Fibroblast of peridontal ligament (primary cell): ENCODE results near the gene PER3.

Experiments used
- DNase-seq: peaks from one replicate; pipeline ENCODE4 v3.0.0-alpha.2; 2010; ENCODE audit errors: extremely low read depth

The PER3 gene

GRCh38 chr1:7833035-7833434 lies 48.9 kb downstream of the PER3 start:
- DNase-seq = no peak

DNA sequence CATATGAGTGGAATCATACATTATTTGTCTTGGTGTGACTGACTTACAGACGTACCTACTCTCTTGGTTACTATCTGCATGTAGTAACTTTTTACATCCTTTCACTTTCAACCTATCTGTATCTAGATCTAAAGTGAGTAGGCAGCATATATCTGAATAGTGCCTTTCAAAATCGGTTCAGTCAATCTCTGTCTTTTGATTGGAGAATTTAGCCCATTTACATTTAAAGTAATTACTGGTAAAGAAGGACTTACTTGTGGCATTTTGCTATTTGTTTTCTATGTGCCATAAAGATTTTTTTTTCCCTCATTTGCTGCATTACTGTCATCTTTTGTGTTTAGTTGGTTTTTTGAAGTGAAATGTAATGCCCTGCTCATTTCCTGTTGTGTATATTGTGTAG lies 54.6 kb downstream of the PER3 start:
- no peak for DNase-seq

DNA sequence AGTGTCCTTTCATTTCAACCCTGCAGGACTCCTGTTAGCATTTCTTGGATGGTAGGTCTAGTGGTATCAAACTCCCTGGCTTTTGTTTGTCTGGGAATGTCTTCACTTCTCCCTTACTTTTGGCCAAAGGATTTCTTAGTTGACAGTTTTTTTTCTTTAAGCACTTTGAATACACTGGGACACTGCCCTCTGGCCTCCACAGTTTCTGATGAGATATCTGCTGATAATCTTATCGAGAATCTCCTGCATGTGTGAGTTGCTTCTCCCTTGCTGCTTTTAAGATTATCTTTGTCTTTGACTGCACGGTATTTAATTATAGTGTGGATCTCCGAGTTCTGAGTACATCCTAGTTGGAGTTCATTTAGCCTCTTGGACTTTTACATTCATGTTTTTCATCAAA lies 55.4 kb downstream of the PER3 start:
- no peak for DNase-seq

DNA sequence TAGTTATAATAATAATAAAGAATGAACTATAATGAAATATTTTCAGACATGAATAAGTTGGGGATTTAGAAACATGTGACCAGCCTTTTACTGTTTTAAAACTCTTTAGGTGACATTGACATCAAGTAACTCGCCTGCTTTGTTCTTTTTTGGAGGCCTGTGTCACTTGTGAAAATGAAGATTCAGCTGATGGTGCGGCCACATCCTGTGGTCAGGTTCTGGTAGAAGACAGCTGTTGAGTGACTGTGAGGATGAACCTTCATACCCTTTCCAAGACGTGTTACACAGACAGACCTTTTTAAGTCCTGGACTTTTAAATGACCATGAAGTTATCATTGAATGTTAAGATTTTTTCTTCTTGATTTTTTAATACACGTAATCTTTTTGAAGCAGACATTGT lies 58.4 kb downstream of the PER3 start:
- no peak for DNase-seq

DNA sequence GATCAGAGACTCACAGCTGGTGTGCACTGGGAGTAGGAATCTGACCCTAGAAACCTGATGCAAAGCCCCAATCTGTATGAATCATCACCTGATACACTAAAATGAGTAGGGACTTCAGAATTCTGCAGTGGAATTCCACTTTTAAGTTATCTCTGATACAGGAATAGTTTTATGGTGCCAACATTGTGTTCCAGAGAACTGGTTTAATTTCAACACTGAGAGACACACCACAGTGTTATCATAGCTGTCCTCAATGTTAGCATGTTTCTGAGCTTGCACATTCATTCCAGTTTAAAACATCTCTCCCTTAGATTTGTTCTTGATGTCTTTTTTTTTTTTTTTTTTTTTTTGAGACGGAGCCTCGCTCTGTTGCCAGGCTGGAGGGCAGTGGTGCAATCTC lies 61.7 kb downstream of the PER3 start:
- peak; percentile 44 for DNase-seq

GRCh38 chr1:7846656-7847055 lies 62.6 kb downstream of the PER3 start:
- DNase-seq = no peak

- DNase-seq = peak; percentile 91
Measured at GRCh38 chr1:7847599-7847998, 63.5 kb downstream of the PER3 start.

DNA sequence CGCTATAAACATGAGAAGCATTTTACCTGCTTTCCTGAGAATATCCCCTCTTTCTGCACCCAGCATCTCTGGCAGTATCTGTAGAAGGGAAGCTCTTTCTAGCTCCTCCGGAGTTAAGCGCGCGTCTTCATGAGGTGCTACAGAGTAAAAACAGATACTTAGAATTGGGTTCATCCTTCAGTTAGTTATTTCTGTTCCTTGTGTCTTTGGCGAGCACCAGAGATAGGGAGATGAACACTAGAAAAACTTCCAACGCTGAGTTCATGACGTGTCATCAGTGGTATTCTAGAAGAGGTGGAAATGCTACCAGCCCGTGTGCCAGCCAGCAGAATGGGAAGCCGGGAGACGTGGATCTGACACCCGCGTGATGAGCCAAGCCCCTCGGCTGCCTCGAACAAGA lies 66.7 kb downstream of the PER3 start:
- no peak for DNase-seq

- DNase-seq = no peak
Measured at GRCh38 chr1:7852804-7853683, 69.0 kb downstream of the PER3 start, which contains the start of gene UTS2. TSS of gene UTS2 (minus strand) at chr1:7853065. CDS start at chr1:7853003, 62 bp downstream.

DNA sequence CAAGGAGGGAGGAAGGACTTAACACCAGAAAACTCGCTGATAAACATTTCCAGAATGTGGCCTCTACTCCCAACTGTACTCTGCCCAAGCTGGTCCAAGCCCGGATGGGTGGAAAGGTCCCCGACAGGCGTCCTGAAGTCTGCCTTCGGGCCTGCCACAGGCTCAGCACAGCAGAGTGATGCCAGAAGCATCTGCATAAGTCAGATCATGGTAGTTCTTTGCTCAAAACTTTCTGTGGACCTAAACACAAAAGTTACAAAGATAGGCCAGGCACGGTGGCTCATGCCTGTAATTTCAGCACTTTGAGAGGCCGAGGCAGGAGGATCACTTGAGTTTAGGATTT lies 69.6 kb downstream of the PER3 start:
- no peak for DNase-seq

GRCh38 chr1:7856345-7856744 lies 72.3 kb downstream of the PER3 start:
- peak; percentile 5 for DNase-seq

- DNase-seq = no peak
Measured at GRCh38 chr1:7857000-7857399, 72.9 kb downstream of the PER3 start.

- no peak for DNase-seq
Measured at GRCh38 chr1:7857985-7858384, 73.9 kb downstream of the PER3 start.

GRCh38 chr1:7859406-7859805 lies 75.3 kb downstream of the PER3 start:
- DNase-seq = no peak

DNA sequence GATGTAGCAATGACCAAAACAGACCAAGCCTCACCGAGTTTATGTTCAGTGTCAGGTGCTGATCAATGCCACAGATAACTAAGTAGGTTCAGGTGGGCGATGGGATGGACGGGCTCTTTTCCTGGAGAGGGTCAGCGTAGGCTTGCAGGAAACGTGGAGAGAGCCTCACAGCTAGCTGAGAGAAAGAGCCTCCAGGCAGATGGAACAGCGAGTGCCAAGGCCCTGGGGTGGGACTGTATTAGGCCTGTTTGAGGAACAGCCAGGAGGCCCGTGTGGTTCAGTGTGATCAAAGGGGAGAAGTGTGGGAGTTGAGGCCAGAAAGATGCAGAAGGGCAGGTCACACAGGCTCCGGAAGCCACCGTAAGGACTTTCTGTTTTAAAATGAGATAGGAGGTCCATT lies 76.0 kb downstream of the PER3 start:
- no peak for DNase-seq

- DNase-seq = no peak
Measured at GRCh38 chr1:7861452-7861851, 77.4 kb downstream of the PER3 start.

GRCh38 chr1:7862211-7863060 lies 78.3 kb downstream of the PER3 start:
- no peak for DNase-seq

DNA sequence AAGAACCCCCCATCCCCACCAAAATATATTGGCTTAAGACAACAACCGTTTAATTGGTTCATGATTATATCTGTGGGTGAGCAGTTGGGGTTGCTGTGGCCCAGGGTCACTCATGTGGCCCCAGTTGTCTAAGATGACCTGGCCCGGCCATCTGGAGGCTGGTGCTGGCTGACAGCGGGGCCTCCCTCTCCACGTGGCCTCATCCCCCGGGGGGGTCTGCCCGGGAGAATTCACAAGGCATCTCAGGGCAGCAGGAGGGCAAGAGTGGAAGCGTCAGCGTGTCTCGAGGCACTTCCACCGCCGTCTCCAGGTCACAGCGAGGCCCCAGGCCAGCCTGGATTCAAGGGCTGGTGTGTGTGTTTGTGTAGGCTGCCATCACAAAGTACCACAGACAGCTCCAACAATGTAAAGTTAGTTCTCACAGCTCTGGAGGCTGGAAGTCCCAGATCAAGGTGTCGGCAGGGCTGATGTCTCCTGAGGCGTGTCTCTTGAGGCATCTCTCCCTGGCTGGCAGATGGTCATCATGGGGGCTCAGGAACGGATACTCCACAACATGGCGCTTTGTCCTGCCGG lies 79.8 kb downstream of the PER3 start:
- DNase-seq = no peak

DNA sequence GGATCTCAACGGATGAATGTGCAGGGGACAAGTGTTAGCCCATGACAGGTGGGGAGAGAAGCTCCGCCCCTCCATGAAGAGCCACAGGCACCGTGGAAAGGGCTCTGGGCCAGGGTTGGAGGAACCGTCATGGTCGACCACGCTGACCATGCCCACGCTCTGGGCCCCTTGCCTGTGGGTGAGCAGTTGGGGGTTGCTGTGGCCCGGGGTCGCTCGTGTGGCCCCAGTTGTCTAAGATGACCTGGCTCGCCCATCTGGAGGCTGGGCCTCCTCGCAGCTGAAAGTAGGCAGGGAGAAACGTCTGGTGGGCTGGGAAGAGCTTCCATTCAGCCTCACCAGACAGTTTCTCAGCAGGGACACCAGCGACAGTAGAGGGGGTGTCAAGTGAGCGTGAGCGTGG lies 81.9 kb downstream of the PER3 start:
- DNase-seq = no peak

DNA sequence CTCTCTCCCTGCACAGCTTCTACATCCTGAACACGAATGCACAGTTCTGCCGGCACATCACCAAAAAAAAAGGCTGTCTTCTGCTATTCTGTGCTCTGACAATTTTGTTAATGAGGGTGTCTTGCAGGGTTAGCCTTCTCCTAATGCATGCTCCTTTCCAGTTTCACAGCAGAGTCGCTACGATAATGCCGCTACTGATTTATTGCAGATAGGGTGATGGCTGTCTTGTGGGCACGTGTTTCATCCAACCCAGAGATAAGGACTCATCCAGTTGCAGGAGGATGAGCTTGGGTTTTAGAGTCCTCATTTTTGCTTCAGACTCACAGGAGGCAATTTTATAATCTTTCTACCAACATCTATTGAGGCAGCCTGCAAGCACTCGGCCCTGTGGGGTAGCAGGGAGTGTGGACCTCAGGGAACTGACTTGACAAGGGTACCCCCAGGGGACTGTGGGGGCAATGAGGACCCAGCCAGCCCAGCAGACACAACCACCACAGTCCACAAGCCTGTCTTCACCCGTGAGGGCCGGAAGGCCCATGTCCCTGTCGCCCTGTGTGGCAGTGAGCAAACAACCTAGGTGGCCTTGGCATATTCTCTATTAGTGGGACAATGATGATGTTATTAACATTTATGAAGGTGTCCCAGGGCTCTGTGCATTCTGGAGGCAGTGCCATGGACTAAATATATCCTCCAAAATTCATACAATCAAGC lies 84.1 kb downstream of the PER3 start:
- no peak for DNase-seq

DNA sequence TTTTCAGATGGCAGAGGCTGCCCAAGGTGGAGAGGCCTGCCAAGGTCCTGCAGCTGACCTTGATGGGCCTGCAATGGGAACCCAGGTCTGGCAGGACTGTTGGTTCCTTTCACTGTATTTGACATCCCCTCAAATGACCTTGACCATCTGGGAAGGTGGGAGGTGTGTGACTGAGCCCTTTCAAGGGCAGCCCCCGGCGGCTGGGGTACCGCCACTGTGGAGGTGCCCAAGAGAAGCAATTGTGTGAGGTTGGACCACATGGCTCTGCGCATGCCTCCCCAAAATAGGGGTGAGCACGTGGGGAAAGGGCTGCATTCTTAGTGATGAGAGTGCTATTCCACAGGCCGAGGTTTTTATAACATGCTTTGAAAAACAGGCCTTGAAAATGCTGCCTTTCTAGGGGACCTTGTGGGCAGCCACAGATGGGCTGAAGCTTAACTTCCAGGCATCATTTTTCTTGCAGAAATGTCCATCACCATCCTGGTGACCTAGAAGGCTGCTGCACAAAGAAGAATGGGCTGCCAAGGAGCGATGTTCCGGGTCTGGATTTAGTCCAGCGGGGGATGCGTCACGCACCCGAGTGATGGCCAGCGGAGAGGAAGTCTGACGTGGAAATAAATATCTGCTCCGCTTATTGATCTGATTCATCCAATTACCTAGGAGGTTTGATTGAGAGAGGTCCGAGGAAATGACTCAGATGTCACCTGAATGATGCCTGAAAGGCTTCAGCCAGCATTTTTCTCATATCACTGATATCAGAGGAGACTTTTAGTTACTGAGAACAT lies 85.2 kb downstream of the PER3 start:
- no peak for DNase-seq
